GM18511 (cell line): Measurements from ENCODE around the gene UBE2Q1.

Source experiments
- ATAC-seq: cut with Tn5 transposase; IDR thresholded peaks from one replicate; pipeline ENCODE4 v1.9.1; 2021; ENCODE audit warnings: mild to moderate bottlenecking, moderate library complexity; ENCODE audit not compliant: unreplicated experiment

UBE2Q1 gene

GRCh38 chr1:154514066-154514553 is 44.4 kb downstream of the UBE2Q1 start:
- ATAC-seq: no peak

DNA sequence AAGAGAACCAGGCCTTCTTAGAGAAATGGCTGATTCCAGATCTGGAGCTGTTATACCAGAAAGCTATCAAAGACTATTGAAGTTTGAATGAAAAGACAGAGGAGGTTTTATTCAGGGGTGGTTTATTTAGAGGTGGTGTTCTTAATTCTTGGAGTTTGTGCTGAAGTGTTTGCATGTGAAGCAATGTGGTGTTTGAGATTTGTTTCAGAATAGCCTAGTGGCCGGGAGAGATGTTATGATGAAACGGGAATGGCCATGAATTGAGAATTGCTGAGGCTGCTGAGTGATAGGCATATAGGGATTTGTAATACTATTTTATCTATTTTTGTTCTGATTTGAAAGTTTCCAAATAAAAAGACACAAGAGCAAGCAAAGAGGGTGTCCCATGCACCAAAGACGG is 45.7 kb downstream of the UBE2Q1 start:
- ATAC-seq: no peak

DNA sequence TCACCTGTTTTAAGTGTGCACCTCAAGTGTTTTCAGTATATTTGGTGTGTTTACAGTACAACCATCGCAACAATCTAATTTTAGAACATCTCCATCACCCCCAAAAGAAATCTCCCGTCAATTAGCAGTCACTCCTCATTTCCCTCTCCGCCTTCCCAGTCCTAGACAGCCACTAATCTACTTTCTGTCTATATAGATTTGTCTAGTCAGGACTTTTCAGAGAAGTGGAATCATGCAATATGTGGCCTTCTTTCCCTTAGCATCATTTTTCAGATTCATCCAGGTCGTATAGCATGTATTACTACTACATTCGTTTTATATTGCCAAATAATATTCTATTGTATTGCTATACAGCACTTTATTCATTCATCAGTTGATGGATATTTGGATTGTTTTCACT is 54.6 kb downstream of the UBE2Q1 start:
- ATAC-seq: no peak

GRCh38 chr1:154502744-154503115 is 55.7 kb downstream of the UBE2Q1 start:
- no peak for ATAC-seq

GRCh38 chr1:154502066-154502743 is 56.3 kb downstream of the UBE2Q1 start, which contains the start of the genes SHE and TDRD10:
SHE (minus strand) TSS chr1:154502412; CDS start chr1:154502026, 386 bp downstream.
TDRD10 (plus strand) TSS chr1:154502219; CDS start chr1:154506904, 4,685 bp downstream.
- ATAC-seq: no peak

DNA sequence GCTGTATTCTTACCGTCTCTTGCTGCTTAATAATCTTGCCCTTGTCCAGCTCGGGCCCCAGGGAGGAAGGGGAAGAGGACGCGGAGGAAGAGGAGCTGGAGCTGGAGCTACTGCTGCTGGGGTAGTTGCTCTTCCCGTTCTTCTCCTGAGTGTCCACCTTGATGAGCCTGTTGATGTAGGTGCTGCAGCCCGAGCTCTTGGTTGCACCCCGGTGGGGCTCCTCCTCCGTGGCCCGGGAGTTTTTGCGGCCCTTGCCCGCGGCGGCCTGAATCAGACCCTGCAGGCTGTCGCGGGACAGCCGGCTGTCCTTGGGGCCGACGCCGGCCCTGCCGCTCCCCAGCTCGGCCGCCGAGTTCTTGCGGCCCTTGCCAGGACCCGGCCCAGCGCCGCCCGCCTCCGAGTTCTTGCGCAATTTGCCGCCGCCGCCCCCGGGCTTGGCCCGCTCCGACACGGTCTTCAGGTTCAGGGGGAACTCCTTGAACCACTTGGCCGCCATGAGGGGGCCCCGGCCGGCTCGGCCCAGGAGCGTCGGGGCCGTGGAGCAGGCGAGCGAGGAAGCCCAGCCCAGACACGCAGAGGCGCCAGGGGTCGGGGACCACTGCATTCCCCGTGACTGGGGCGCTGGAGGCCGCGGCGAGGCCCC is 56.9 kb downstream of the UBE2Q1 start:
- no peak for ATAC-seq

- no peak for ATAC-seq
Measured at GRCh38 chr1:154500533-154500932, 57.9 kb downstream of the UBE2Q1 start.

DNA sequence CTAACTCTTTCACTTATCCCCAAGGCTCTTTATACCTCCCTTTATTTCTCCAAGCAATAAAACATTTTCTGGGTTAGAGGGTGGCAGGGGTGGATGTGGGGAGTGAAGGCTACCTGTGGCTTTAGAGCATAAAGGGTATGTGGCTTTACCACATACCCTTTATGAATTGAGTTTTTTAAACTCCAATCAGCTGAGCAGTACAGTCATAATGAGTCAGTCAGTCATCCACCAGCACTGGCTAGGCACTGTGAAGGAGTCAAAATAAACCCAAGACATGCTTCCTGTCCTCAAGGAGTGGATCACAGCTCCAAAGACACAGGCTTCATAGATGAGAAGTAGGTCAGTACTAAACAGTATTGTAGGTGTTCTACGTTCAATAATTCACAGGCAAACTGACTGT is 59.0 kb downstream of the UBE2Q1 start:
- ATAC-seq: no peak
